Prostate gland (tissue), 2 donors: ENCODE data around the gene CHTOP.

Experiments
- POLR2AphosphoS5 ChIP-seq: sonication (generic); formaldehyde crosslinking; IDR thresholded peaks from one replicate; pipeline ENCODE4 v1.6.1; 2017; ENCODE audit warnings: antibody characterized with exemption
- TF ChIP-seq, protein P1 (sequence below), 4 experiments: fragments of 200-600 bp in 2 of 4; fragments of 450-650 bp in 2 of 4; sonication (generic) in 2 of 4; IDR thresholded peaks; 1 replicate in 3 of 4; 2 replicates in 1 of 4; pipeline ENCODE4 v1.5.1; 2016 to 2019; ENCODE audit warnings: antibody characterized with exemption in 4 of 4, mild to moderate bottlenecking in 2 of 4, moderate library complexity in 2 of 4

- TF ChIP-seq, protein P1, sequence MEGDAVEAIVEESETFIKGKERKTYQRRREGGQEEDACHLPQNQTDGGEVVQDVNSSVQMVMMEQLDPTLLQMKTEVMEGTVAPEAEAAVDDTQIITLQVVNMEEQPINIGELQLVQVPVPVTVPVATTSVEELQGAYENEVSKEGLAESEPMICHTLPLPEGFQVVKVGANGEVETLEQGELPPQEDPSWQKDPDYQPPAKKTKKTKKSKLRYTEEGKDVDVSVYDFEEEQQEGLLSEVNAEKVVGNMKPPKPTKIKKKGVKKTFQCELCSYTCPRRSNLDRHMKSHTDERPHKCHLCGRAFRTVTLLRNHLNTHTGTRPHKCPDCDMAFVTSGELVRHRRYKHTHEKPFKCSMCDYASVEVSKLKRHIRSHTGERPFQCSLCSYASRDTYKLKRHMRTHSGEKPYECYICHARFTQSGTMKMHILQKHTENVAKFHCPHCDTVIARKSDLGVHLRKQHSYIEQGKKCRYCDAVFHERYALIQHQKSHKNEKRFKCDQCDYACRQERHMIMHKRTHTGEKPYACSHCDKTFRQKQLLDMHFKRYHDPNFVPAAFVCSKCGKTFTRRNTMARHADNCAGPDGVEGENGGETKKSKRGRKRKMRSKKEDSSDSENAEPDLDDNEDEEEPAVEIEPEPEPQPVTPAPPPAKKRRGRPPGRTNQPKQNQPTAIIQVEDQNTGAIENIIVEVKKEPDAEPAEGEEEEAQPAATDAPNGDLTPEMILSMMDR (IDR thresholded peaks at IDR 0.05): no peak
- TF ChIP-seq POLR2AphosphoS5: no peak
These were observed 609 bp upstream of the CHTOP start for GRCh38 chr1:153633161-153633753.
